Measurements from ENCODE around the gene LEFTY1.
"Not testable (repeated sequence)": the region's sequence is repeated elsewhere in the genome, so short reads cannot be mapped to it uniquely, and the experiment has no call there.

LEFTY1 gene, protein sequence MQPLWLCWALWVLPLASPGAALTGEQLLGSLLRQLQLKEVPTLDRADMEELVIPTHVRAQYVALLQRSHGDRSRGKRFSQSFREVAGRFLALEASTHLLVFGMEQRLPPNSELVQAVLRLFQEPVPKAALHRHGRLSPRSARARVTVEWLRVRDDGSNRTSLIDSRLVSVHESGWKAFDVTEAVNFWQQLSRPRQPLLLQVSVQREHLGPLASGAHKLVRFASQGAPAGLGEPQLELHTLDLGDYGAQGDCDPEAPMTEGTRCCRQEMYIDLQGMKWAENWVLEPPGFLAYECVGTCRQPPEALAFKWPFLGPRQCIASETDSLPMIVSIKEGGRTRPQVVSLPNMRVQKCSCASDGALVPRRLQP

DNA sequence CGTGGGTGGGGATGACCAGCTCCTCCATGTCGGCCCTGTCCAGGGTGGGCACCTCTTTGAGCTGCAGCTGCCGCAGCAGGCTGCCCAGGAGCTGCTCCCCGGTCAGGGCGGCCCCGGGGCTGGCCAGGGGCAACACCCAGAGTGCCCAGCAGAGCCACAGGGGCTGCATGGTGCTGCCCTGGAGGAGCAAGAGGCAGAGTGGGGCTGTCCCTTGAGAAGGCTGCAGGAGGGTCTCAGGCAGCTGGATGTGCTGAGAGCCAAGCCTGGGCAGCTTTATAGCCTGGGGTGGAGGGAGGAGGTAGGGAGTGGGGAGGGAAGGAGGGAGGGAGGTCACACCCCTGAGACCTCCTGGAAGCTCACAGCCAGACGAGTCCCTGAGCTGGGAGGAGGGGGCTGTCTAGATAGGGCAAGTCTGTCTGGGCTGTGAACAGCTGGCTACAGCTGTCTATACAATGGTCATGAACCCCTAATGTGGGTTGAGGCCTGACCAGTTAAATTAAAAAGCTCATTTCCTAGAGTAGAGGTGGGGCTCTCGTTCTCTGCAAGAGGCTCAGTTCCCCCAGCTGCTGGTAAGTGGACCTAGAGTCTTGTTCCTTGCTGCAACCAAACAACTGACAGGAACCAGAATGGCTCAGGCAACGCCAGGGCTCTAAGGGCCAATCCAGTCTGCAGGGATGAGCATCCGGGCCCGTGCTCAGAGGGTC is at the start of gene LEFTY1:
LEFTY1 (minus strand) TSS at position 249 of the 704 bp plus-strand sequence; CDS start at position 169, 80 bp downstream.
- no peak for DNase-seq

DNA sequence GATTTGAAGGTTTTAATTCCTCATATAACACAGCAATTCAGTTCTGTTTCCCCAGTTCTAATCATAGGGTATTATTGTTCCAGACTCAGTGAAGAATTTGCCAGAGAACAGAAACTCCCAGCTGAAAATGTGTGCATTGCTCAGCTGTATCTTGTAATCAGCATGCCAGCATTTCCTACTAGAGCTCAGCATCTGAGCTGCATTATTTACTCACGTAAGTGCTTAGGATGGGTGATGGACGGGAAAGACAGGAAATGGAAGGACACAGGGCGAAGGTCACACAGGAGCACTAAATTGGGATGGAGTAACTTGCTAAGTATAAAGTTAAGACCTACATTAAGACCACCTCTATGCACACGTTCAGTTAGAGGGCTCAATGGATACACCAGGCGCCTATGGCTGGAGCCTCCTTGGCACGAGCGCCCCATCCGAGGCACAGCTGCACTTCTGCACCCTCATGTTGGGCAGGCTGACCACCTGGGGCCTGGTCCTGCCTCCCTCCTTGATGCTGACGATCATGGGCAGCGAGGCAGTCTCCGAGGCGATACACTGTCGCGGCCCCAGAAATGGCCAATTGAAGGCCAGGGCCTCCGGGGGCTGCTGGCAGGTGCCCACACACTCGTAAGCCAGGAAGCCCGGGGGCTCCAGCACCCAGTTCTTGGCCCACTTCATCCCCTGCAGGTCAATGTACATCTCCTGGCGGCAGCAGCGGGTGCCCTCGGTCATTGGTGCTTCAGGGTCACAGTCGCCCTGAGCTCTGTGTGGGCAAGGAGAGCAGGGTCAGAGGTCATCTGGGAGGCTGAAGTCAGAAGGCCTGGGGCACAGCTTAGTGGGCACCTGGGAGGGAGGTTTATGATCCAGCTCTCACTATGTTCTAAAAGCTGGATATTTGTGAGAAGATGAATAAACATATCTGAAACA is 48.4 kb upstream of the LEFTY1 start:
- no peak for DNase-seq

DNA sequence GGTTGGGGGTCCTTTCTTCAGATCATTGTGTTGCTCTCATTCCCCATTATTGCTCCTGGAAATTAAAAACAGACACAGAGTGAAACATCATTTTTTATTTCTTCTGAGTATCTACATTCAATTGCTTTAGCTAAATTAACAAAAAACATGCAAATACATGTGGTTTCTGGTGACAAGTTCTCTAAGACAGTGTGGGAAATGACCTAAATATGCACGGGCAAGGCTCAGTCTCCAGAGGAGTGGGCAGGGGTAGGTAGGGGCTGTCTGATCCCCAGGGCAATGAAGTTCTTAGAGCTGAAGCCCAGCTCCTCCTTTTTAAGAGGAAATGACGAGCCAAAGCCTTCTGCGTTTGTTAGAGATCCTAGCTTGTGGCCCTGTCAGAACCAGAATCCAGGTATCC is 47.6 kb upstream of the LEFTY1 start:
- no peak for DNase-seq

DNA sequence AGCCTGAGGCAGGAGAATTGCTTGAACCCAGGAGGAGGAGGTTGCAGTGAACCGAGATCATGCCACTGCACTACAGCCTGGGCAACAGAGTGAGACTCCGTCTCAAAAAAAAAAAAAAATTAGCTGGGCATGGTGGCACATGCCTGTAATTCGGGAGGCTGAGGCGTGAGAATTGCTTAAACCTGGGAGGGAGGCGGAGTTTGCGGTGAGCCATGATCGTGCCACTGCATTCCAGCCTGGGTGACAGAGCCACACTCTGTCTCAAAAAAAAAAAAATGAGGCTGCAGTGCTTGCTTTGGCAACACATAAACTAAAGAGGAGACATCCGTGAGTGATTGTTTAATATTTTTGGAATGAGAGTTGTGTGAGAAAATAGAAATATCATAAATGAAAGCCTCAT is 47.1 kb upstream of the LEFTY1 start:
- not testable (repeated sequence) for DNase-seq

DNA sequence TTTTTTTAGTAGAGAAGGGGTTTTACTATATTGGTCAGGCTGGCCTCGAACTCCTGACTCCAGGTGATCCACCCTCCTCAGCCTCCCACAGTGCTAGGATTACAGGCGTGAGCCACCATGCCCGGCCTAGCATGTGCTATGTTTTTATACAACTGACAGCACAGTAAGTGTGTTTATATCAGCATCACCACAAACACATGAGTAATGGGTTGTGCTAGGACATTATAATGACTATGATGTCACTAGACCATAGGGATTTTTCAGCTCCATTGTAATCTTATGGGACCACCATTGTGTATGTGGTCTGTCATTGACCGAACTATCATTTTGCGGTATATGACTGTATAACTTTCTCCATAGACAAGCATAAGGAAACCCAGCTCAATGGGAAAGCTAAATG is 45.8 kb upstream of the LEFTY1 start:
- DNase-seq = no peak

DNA sequence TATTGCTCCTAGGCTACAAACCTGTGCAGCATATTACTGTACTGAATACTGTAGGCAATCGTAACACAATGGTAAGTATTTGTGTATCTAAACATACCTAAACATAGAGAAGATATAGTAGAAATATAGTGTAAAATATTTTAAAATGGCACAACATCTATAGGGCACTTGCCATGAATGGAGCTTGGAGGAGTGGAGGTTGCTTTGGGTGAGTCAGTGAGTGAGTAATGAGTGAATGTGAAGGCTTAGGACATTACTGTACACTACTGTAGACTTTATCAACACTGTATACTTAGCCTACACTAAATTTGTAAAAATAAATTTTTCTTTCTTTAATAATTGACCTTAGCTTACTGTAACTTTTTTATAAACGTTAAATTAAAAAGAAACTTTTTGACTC is 44.1 kb upstream of the LEFTY1 start:
- DNase-seq = no peak

DNA sequence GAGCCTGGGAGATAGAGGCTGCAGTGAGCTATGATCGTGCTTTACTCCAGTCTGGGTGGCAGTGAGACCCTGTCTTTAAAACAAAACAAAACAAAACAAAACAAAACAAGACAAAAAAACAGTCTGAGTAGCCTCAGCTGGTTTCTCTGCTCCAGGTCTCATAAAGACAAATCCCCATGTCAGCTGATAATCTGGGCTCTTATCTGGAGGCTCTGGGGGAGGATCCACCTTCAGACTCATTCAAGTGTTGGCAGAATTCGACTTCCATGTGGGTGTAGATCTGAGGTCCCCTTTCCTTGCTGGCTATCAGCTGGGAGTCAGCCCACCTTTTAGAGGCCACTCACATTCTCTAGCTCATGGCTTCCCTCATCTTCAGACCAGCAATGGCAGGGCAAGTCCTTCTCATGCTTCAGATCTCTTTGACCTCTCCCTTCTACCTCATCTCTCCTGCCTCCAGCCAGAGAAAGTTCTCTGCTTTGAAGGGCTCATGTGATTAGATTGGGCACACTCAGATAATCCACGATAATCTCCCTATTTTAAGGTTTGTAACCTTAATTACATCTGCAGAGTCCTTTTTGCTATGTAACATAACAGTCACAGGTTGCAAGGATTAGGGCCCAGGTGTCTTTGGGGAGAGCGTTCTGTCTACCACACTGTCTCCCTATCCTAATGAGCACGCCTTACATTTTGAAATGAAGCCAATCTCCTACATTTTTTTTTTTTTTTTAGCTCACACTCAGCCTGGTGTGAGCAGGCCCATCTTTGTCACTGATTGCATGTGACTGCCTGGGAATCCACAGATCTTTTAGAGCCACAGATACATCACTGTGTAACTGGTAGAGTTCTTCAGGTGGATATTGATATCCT is 42.6 kb upstream of the LEFTY1 start:
- DNase-seq = no peak

DNA sequence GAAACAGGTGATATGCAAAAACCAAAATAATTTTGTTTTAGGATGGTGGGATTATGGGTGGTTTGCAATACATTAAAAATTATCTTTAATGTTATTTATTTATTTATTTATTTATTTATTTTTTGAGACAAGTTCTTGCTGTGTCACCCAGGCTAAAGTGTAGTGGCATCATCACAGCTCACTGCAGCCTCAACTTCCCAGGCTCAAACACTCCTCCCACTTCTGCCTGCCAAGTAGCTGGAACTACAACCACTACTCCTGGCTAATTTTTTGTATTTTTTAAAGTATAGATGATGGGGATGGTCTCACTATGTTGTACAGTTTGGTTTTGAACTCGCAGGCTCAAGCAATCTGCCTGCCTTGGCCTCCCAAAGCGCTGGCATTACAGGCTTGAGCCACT is 41.6 kb upstream of the LEFTY1 start:
- no peak for DNase-seq

DNA sequence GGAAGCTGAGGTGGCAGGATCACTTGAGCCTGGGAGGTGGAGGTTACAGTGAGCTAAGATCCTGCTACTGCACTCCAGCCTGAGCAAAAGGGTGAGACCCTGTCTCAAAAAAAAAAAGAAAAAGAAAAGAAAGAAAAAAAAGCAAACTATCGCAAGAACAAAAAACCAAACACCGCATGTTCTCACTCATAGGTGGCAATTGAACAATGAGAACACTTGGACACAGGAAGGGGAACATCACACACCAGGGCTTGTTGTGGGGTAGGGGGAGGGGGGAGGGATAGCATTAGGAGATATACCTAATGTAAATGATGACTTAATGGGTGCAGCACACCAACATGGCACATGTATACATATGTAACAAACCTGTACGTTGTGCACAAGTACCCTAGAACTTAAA is 40.5 kb upstream of the LEFTY1 start:
- not testable (repeated sequence) for DNase-seq

DNA sequence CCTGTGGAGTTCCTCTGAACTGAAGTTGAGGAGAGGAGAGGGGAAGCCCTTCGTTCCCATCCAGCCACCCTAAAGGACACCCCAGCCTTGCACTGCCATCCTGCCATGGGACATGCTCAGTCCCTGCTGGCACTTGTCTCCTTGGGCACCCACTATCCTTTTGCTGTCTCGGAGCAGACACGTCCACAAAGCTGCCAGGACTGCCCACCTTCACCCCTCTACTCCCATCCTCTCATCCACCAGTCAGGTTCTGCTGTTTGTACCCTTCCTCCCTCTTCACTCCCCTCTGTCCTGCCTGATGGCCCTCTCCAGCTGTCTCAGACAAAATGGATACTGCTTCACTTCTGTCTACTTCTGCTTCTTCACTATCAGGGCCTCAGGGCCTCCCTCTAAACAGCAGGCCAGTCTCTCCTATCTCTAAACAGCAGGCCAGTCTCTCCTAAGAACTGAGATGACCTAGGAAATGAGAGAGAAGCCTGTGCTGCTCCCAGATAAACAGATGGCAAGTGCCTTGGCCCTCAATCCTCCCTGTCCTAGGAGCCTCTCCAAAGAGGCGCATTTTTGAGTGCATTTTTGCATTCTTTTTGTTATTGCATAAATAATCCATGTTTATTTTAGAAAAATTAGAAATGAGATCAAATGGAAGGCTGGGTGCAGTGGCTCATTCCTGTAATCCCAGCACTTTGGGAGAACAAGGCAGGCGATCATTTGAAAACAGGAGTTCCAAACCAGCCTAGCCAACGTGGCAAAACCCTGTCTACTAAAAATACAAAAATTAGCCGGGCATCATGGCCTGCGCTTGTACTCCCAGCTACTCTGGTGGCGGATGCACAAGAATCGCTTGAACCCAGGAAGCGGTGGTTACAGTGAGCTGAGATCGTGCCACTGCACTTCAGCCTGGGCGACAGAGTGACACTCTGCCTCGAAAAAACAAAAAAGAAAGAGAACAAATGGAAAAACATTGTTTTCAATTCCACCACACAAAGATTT is 39.5 kb upstream of the LEFTY1 start:
- no peak for DNase-seq

DNA sequence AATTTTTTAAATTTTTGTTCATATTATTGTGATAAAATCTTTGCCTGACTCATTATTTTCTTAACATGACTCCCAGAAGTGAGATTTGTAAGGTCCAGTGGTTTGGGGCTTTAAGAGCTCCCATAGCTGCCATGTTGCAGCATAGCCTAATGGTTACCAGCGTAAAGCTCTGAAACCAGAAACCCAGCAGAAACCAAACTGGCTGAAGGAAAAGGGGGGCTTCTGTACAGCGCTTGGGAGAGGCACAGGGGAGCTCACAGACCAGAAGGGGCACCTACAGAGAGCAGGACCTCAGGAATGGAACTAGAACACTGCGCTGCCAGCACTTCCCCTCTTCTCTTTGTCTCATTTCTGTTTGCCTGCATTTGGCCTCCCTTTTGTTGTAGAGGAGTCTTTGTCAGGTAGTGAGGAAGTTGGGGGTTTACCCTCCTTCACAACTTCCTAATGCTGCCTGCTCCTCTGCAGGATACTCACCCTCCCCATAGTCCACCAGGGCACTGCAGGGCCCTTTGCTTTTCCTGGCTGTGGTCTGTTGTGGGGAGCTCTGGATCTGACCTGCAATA is 37.7 kb upstream of the LEFTY1 start:
- no peak for DNase-seq

DNA sequence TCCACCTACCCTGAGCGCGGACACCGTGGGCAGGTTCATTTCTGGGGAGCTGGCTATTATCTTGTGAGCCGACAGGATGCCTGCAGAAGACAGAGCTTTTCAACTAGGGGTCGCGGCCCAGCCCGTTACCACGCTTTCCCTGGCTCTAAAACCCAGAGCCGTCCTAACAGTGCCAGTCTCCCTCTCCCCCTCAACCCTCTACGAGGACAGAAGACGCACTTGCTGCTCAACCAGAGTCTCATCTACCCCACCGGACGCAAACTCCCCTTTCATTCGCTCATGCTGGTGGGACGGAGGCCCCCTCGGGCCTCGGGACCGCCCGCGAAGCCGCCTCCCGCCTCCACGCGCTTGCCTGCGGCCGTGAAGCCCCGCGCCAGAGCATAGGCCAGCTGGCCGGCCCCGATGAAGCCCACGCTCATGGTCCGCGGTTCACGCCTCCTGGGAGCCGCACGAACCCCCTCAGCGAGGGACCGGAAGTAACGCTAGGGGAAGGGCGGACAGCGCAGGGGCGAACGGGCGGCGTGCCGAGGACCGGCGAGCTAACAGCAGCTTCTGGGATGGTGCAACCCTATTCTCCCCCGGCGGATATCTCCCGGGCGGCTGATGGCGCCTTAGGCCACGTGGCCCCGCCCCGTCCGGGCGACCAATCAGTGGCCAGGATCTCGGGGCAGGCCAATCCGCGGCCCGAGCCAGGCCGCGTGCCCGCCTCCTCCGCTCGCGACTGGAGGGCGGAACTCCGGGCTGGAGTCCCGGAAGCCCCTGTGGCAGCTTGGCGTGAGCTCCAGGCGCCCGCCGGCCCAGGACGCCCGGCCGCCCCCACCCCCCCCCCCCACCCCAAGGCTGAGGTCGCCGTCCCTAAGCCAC is 35.0 kb upstream of the LEFTY1 start, which contains the start of gene PYCR2:
PYCR2 (minus strand) TSS at position 559 of the 864 bp plus-strand sequence; CDS start at position 419, 140 bp downstream.
- DNase-seq = peak; percentile 92 to 96

DNA sequence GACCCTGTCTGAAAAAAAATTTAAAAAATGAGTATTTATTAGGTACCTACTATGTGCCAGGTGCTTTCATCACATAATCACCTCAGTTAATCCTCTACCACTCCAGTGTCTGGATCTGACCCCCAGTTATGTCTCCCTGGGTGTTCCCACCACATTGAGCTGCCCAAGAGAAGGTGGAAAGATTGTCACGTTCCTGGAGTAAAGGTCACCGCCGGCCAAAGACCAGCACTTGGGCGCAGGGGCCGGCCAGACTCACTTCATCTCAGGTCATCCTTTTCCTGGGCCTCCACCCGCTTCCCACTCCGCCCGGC is 34.4 kb upstream of the LEFTY1 start:
- no peak for DNase-seq

DNA sequence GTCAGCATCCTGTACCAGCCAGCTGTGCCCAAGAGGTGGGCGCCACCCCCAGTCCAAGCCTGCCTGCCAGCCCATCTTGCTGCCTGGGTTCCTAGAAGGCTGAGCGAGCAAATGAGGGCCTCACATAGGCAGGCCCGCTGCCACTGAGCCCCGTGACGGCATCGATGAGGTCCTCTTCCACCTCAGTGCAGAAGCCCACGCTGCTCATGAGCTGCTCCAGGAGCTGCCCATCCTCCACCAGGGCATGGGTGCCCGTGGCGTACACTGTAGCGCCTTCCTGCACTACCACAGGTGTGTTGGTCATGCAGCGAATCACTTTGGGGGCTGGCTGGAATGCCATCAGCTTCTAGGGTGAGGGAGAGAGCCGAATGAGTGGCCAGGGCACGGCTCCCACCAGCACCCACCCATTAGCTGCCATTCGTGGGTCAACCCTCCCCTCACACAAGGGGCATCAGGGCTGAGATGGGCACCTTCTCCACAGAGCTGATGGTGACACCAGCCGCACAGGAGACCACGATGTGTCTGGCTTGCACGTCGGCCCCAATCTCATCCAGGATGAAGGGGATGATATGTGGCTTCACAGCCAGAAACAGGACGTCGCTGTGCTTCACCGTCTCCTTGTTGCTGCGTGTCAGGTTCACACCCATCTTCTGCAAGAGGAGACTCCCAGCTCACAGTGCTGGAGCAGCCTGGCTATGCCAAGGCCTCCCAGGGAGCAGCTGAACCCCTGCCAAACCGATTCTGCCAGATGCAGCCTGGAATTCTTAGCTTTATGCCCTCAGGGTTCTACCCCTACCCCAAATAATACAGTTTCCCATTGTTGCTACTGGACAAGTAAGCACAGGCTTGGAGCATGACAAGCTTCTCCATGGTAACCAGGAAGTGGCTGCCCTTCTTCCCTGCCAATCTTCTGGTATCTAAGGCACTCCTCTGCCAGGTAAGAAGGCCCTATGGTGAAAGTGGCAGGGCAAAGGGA is 33.1 kb upstream of the LEFTY1 start:
- no peak for DNase-seq

DNA sequence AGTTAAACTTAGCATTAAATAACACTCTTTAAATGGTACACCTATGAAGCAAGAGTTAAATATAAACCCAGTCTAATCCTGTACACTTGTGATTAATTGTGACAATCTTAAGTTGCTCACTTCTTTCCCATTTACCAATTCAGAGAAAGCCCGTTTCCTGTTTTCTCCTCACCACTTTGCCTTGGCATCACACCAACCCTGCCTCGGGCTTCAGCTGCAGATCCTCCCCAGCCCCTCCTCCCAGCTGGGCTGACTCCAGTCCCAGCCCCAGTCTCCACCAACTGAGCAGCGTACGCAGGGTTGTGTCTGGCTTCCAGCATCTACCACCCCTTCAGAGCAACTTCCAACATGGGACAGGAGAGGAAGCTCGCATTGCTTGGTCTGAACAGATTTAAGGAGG is 31.0 kb upstream of the LEFTY1 start:
- DNase-seq = no peak

DNA sequence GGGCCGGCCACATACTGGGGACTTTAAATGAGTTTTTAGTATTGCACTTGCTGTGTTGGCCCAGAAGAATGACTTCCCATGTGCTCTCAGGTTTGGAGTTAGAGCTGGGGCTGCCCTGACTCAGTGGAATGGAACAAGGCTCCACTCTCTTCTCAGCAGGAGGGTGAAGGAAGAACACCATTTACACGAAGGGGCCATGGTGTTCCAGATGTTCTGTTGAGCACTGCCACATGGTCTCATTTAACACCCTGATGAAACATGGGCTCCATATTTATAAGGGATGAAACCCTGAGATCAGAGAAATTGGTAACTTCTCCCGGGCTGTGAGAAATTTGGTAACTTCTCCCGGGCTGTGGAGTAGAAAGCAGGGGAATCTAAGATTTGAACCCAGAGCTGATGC is 29.3 kb upstream of the LEFTY1 start:
- DNase-seq = no peak

DNA sequence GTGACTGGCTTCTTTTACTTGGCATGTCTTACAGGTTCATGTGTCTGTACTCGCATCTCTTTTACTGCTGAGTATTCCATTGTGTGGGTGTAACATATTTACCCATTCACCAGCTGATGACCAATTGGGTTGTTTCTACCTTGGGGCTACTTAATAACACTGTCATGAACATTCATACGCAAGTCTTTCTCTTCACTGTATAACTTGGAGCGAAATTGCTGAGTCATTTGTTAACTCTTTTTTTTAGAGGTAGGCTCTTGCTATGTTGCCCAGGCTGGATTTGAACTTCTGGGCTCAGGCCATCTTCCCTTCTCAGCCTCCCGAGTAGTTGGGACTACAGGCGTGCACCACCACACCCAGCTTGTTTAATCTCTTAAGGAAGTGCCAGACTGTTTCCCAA is 28.6 kb upstream of the LEFTY1 start:
- no peak for DNase-seq

DNA sequence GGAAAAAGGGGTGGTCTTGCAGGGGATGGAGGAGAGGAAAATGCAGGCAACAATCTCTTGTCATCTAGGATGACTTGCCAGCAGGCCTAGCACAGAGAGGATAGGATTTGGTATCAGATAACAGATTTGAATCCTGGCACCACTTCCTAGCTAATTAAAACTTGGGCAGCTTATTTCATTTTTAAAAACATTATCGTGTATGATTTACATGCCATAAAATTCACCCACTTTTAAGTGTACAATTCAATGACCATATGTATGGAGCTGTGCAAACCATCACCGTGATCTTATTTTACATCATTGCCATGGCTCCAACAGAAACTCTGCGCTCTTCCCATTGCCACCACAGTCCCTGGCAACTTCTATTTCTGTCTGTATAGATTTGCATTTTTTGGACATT is 28.2 kb upstream of the LEFTY1 start:
- DNase-seq = no peak

Measured in NCI-H1930 (cell line).